Kidney epithelial cell (primary cell): ENCODE results near the gene MCM9. TPM values are rescaled to one million over a fixed set of nuclear protein-coding genes. Genes with fewer than 3 reads are reported as not detected.

ENCODE experiments used
- DNase-seq: peaks from one replicate; pipeline ENCODE4 v3.0.0-alpha.2; 2010; ENCODE audit warnings: low read depth
- H3K27me3 ChIP-seq: 2 replicates; pipeline ENCODE4 v1.6.0; 2011; ENCODE audit warnings: low read length; ENCODE audit not compliant: control insufficient read depth, insufficient read depth
- H3K36me3 ChIP-seq: 2 replicates; pipeline ENCODE4 v1.5.1; 2011; ENCODE audit warnings: low read length; ENCODE audit not compliant: control insufficient read depth, insufficient read depth
- H3K4me3 ChIP-seq: 2 replicates; pipeline ENCODE4 v1.5.1; 2011; ENCODE audit warnings: low read depth, mild to moderate bottlenecking, control low read depth, low read length
- CTCF ChIP-seq: IDR thresholded peaks from 2 replicates; pipeline ENCODE4 v1.5.1; 2011; ENCODE audit warnings: mild to moderate bottlenecking, moderate library complexity, low read length, control low read depth, inconsistent platforms; ENCODE audit not compliant: insufficient read depth, poor library complexity, severe bottlenecking
- total RNA-seq: library from RNA; depleted of rRNA; stranded (reverse); fragments of >200 nt; gene quantifications from 2 replicates; pipeline ENCODE4 v1.2.3, GENCODE V29; 2015

Gene MCM9
- total RNA-seq, 1 donor from 2014 or later, result 14.2 TPM

DNA sequence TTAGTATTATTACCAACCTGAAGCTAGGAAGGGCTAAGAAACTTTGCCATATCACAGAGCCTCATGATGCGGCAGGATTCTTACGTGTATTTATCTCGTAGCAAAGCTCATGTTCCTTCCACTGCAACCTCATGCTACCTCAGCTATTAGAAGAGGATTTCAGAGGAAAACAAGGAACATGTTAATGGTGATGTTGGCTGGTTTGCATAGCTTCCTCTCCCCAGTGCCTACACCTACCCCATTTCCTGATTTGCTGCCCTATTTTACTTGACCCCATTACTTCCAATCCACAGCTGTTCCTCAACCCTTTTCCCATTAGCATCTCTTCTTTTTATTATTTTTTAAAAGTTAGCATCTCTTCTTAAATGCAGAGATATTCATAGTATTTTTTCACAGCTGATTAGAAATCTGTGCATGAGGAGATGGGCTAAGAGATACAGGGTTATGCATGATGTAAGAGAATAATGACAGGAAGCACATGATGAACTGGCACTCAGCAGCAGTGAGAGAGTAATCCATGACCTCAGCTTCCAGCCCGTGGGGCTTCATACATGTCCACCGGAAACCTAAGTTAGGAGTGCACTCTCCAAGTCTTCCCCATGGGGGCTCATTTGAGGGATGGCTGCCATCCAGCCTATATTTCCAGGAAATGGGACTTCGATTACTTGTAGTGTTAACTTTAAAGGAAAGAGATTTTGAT, 147.1 kb downstream of the MCM9 start:
- Histone ChIP-seq H3K36me3 (no peaks in the 10 kb centered on the region), H3K27me3 (no peaks in the 10 kb centered on the region), H3K4me3 (no peak overlapping the region)
- TF ChIP-seq CTCF, result no peak
- DNase-seq, result no peak

- DNase-seq, result no peak
- Histone ChIP-seq H3K36me3 (no peaks in the 10 kb centered on the region), H3K27me3 (no peaks in the 10 kb centered on the region), H3K4me3 (no peak overlapping the region)
- TF ChIP-seq CTCF, result no peak
Measured at GRCh38 chr6:118786596-118787453, 148.1 kb downstream of the MCM9 start.

DNA sequence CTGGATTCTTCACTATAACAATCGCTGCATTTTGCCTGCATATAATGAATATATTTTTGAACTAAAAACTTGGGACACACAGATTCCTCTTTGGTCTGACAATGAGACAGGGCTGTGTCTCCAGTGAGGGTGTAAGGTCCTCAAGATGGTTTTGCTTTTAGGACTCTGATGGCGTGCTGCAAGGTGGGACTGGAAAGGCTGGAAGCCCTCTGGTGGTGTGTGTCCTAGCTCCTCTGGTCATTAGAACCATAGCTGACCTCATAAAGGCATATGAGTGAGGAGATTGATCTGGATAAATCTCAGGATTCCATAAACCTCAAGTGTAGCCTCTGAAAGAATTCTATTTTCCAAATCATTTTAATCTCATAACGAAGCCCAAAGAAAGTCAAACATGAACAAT, 149.4 kb downstream of the MCM9 start:
- no peak for TF ChIP-seq CTCF
- H3K27me3 ChIP-seq, result no peaks in the 10 kb centered on the region
- H3K36me3 ChIP-seq, result no peaks in the 10 kb centered on the region
- no peak for DNase-seq
- no peak overlapping the region for H3K4me3 ChIP-seq

DNA sequence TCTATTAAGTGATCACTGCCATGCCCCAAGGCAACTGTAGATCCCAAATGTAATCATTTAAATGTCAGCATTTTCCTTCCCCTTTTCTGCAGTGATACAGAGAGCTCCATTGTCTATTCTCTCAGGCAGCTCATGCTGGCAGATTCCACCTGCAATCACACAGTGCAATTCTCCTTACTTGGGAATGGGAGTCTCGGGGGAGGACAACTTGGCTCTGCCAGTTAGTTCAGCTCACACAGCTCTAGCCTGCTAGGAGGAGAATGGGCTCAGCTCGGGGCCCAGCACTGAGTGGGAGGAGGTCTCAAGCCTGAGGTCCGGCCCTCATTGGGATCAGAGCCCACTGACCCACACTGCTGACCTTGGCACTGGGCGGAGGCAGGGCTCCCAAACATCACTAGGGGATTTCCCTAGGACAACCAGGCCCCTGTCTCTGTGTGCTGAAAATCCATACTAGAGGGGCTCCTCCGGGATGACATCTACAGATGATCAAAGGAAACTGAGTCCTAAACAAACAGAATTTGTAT, 150.3 kb downstream of the MCM9 start:
- no peak for DNase-seq
- no peaks in the 10 kb centered on the region for H3K27me3 ChIP-seq
- H3K36me3 ChIP-seq, result no peaks in the 10 kb centered on the region
- H3K4me3 ChIP-seq, result no peak overlapping the region
- no peak for TF ChIP-seq CTCF

DNA sequence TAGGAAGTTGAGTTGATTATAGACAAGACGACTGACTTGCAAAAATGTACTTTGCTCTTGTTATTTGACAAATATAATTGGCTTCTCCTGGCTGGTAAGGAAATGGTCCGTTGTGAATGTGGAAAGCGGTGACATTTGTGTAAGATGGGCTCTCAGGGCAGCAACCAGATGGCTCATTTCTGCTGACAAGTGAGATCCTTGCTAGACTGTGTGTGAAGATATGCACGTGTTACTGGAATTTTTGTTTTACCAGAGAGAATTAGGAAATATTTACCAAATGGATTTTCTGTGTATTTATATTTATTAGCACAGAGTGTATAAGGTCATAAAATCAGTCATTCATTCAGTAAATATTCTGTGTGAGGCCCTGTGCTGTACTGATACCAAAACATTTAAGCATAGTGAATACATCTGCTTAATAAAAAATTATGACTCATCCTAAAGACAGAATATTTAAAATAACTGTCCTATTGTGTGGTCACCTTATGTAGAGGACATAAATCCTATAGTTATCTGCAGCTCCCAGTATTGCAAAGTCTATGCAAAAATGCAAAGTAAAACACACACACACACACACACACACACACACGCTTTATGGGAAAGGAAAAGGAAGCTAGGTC, 150.9 kb downstream of the MCM9 start:
- DNase-seq, result no peak
- Histone ChIP-seq H3K27me3 (no peaks in the 10 kb centered on the region), H3K36me3 (no peaks in the 10 kb centered on the region), H3K4me3 (no peak overlapping the region)
- TF ChIP-seq CTCF, result no peak
